Liver (tissue), 3 donors: ENCODE measurements around the gene RIMBP2.

ENCODE experiments used
- ATF3 ChIP-seq: IDR thresholded peaks from 2 replicates; pipeline ENCODE4 v1.6.1; 2016; ENCODE audit warnings: antibody characterized with exemption
- CTCF ChIP-seq: fragments of 150-350 bp; IDR thresholded peaks from 2 replicates; pipeline ENCODE4 v1.5.1; 2017; ENCODE audit warnings: improper control_type of control experiment, low read depth, low read length; ENCODE audit not compliant: missing input control
- EGR1 ChIP-seq, 2 donors: IDR thresholded peaks; 2 replicates each; pipeline ENCODE4 v1.6.1; 2016 to 2018; ENCODE audit warnings: antibody characterized with exemption in 2 of 2, low read depth in 2 of 2
- FOXA1 ChIP-seq: IDR thresholded peaks from 2 replicates; pipeline ENCODE4 v1.6.1; 2016; ENCODE audit warnings: antibody characterized with exemption
- FOXA2 ChIP-seq: IDR thresholded peaks from 2 replicates; pipeline ENCODE4 v1.6.1; 2016; ENCODE audit warnings: antibody characterized with exemption
- JUND ChIP-seq, 2 donors: IDR thresholded peaks; 2 replicates each; pipeline ENCODE4 v1.6.1; 2016; ENCODE audit warnings: antibody characterized with exemption in 2 of 2
- RAD21 ChIP-seq, 2 donors: IDR thresholded peaks; 2 replicates each; pipeline ENCODE4 v1.6.1; 2016; ENCODE audit warnings: antibody characterized with exemption in 2 of 2, mild to moderate bottlenecking in 2 of 2
- REST ChIP-seq: IDR thresholded peaks from 2 replicates; pipeline ENCODE4 v1.6.1; 2016; ENCODE audit warnings: antibody characterized with exemption, mild to moderate bottlenecking
- YY1 ChIP-seq: IDR thresholded peaks from 2 replicates; pipeline ENCODE4 v1.6.1; 2016; ENCODE audit warnings: antibody characterized with exemption, mild to moderate bottlenecking
- donor health status: healthy.
- donor health status: healthy.

GRCh38 chr12:130589540-130590317 lies 126.4 kb downstream of the RIMBP2 start:
- TF ChIP-seq CTCF (no peak), RAD21 (IDR thresholded peaks at IDR 0.05) (no peak), FOXA1 (no peak), FOXA2 (no peak), YY1 (no peak), ATF3 (no peak), REST (no peak), JUND (IDR thresholded peaks at IDR 0.05) (no peak), EGR1 (IDR thresholded peaks at IDR 0.05; ENCODE audit: low read depth in 2 of 2) (no peak)
